ENCODE measurements around the gene GPBP1L1. TPM values are rescaled to one million over a fixed set of nuclear protein-coding genes. Genes with fewer than 3 reads are reported as not detected.
A peak's percentile ranks its signal among the peaks of the same experiment; 100 is the strongest.

GPBP1L1 gene
- total and polyA plus RNA-seq, 2 of the 13 experiments (the other 11 are each of a cell fraction or from before 2014, with no cell fraction given): 45.9 to 86.1 TPM

GRCh38 chr1:45640293-45640692 is 46.0 kb downstream of the GPBP1L1 start:
- no peak; the same call in 2 of the 3 replicates for ATAC-seq
- H3K9me3 ChIP-seq (ENCODE audit: low read length): no peaks in the 10 kb centered on the region
- no TSS peak for BruUV-seq (replicated peaks)
- H3K4me3 ChIP-seq (replicated peaks in 1 of 3; ENCODE audit: insufficient read depth in 1 of 3, low read depth in 2 of 3, low read length in 3 of 3): no peak overlapping the region
- FAIRE-seq: no peak
- peak; percentile 8 for DNase-seq (ENCODE audit: low spot score)
- peaks cover 10 to 73% of the 10 kb centered on the region in 2 experiments for H3K36me3 ChIP-seq (replicated peaks in 1 of 2; ENCODE audit: control insufficient read depth in 1 of 2, insufficient read depth in 2 of 2, low read length in 2 of 2)
- H3K4me1 ChIP-seq (ENCODE audit: insufficient read depth, low read length): peaks cover 27% of the 10 kb centered on the region
- no peaks in the 10 kb centered on the region for H3K79me2 ChIP-seq (ENCODE audit: insufficient read depth, low read length)
- TF ChIP-seq SOX13 (IDR thresholded peaks at IDR 0.05) (no peak), SOX13 (CRISPR knock-in tag; conservative IDR thresholded peaks at IDR 0.05 in 1 of 2, IDR thresholded peaks at IDR 0.05 in 1 of 2) (peak in 1 of 2 experiments; percentile 14; a peak in 1 of 4 replicates), ZNF75D (CRISPR knock-in tag; IDR thresholded peaks at IDR 0.05; ENCODE audit: borderline replicate concordance) (no peak)
- intact Hi-C loops (cut with micrococcal nuclease; ENCODE audit: unreplicated experiment) (no loop called here), in situ Hi-C loops (cut with HindIII; ENCODE audit: extremely low pct_ligation_motif_present, low pct_unique_long_range_greater_than_20kb) (no loop called here)
- no peak overlapping the region for H2AFZ ChIP-seq (ENCODE audit: low read length)
- no peaks in the 10 kb centered on the region for H3K27me3 ChIP-seq (ENCODE audit: control insufficient read depth in 1 of 2, insufficient read depth in 2 of 2, low read length in 2 of 2)
- no peaks in the 10 kb centered on the region for H4K20me1 ChIP-seq (ENCODE audit: insufficient read depth, low read length)
- no peak overlapping the region for H3K9ac ChIP-seq (ENCODE audit: insufficient read depth, low read depth, low read length)
- 87% methylated on average over 1 of the region's 1 CpG for WGBS (ENCODE audit: low lambda C conversion rate)
- H3K27ac ChIP-seq (ENCODE audit: extremely low read length, insufficient read depth, low read length): no peak overlapping the region
- POLR2A ChIA-PET: no interaction called here
- H3K4me2 ChIP-seq (ENCODE audit: low read depth, low read length): no peak overlapping the region
- CTCF ChIA-PET (ENCODE audit: low intra/inter-chr PET ratio, low total read pairs): no interaction called here

DNA sequence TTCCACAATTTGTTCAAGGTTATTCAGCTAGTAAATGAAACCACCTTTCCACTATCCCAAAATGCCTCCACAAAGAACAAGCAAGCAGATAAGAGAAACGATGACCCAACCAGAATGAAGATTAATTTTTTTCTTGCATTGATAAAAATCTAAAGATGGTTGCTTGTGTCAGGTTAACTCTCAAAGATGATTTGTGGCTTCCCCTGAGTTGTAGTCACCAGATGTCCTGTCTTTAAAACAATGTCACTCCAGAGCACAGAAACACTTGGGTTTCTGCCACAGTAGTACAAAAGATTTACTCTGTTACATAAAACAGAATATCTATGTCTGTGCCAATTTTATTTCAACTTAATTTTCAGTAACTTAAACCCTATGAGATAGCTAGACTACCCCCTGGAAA is 51.1 kb downstream of the GPBP1L1 start:
- H3K4me1 ChIP-seq (ENCODE audit: insufficient read depth, low read length): 0 out of 2 replicates have a peak, but pooled peaks cover 1% of the 10 kb centered on the region
- ChIA-PET POLR2A (no interaction called here), CTCF (ENCODE audit: low intra/inter-chr PET ratio, low total read pairs) (no interaction called here)
- no peak overlapping the region for H3K4me2 ChIP-seq (ENCODE audit: low read depth, low read length)
- DNase-seq (ENCODE audit: low spot score) (no peak), ATAC-seq (no peak), FAIRE-seq (no peak)
- H4K20me1 ChIP-seq (ENCODE audit: insufficient read depth, low read length): peaks cover 2% of the 10 kb centered on the region; the same call in 1 of the 2 replicates
- TF ChIP-seq ZSCAN20 (CRISPR knock-in tag; IDR thresholded peaks at IDR 0.05; ENCODE audit: borderline replicate concordance): no peak
- H3K27ac ChIP-seq (ENCODE audit: extremely low read length, insufficient read depth, low read length): no peak overlapping the region
- H2AFZ ChIP-seq (ENCODE audit: low read length): no peak overlapping the region
- no peaks in the 10 kb centered on the region for H3K9me3 ChIP-seq (ENCODE audit: low read length)
- no TSS peak for BruUV-seq (replicated peaks)
- no peak overlapping the region for H3K4me3 ChIP-seq (replicated peaks in 1 of 3; ENCODE audit: insufficient read depth in 1 of 3, low read depth in 2 of 3, low read length in 3 of 3)
- intact Hi-C loops (cut with micrococcal nuclease; ENCODE audit: unreplicated experiment) (no loop called here), in situ Hi-C loops (cut with HindIII; ENCODE audit: extremely low pct_ligation_motif_present, low pct_unique_long_range_greater_than_20kb) (no loop called here)
- peaks cover 16 to 91% of the 10 kb centered on the region in 2 experiments for H3K36me3 ChIP-seq (replicated peaks in 1 of 2; ENCODE audit: control insufficient read depth in 1 of 2, insufficient read depth in 2 of 2, low read length in 2 of 2)
- no peak overlapping the region for H3K9ac ChIP-seq (ENCODE audit: insufficient read depth, low read depth, low read length)
- no peaks in the 10 kb centered on the region for H3K79me2 ChIP-seq (ENCODE audit: insufficient read depth, low read length)
- H3K27me3 ChIP-seq (ENCODE audit: control insufficient read depth in 1 of 2, insufficient read depth in 2 of 2, low read length in 2 of 2): no peaks in the 10 kb centered on the region
- 93% methylated on average over 1 of the region's 1 CpG for WGBS (ENCODE audit: low lambda C conversion rate)
